Calu3 (cell line): ENCODE measurements around the gene BPIFB3. TPM values are rescaled to one million over a fixed set of nuclear protein-coding genes. Genes with fewer than 3 reads are reported as not detected.
"Not testable (repeated sequence)": the region's sequence is repeated elsewhere in the genome, so short reads cannot be mapped to it uniquely, and the experiment has no call there.

ENCODE experiments used
- BruUV-seq: library from RNA; stranded (reverse); fragments of 400-500 nt; replicated peaks from 2 replicates; lab custom pipeline; 2021; lab: Mats Ljungman, UMichigan
- CTCF ChIA-PET: fragments of 300-600 bp; sonication (Branson Sonifier 250); formaldehyde crosslinking; loops from one replicate; lab custom pipeline; 2022; ENCODE audit warnings: antibody characterized with exemption; lab: Charles Lee
- DNase-seq: peaks from one replicate; pipeline ENCODE4 v3.0.0; 2022
- H3K27ac Mint-ChIP-seq: one replicate; pipeline ENCODE4 v1.8.0; 2022; ENCODE audit warnings: mixed read lengths; ENCODE audit not compliant: unreplicated experiment
- H3K27me3 Mint-ChIP-seq: one replicate; pipeline ENCODE4 v1.8.0; 2022; ENCODE audit warnings: mixed read lengths; ENCODE audit not compliant: unreplicated experiment
- H3K36me3 Mint-ChIP-seq: one replicate; pipeline ENCODE4 v1.8.0; 2022; ENCODE audit warnings: mild to moderate bottlenecking, moderate library complexity, mixed read lengths; ENCODE audit not compliant: insufficient read depth, unreplicated experiment
- H3K4me1 Mint-ChIP-seq: one replicate; pipeline ENCODE4 v1.8.0; 2022; ENCODE audit warnings: mild to moderate bottlenecking, low read depth, mixed read lengths; ENCODE audit not compliant: unreplicated experiment
- H3K4me3 Mint-ChIP-seq: one replicate; pipeline ENCODE4 v1.8.0; 2022; ENCODE audit warnings: mild to moderate bottlenecking, low read depth, moderate library complexity, mixed read lengths; ENCODE audit not compliant: unreplicated experiment
- H3K9me3 Mint-ChIP-seq: one replicate; pipeline ENCODE4 v1.8.0; 2022; ENCODE audit warnings: low read depth, mixed read lengths; ENCODE audit not compliant: unreplicated experiment
- CTCF ChIP-seq: fragments of 200-600 bp; IDR thresholded peaks from one replicate; pipeline ENCODE4 v1.8.0; 2022; ENCODE audit warnings: antibody characterized with exemption; ENCODE audit not compliant: unreplicated experiment
- intact Hi-C: fragments of 100-400 bp; cut with micrococcal nuclease; formaldehyde crosslinking; loops from one replicate; pipeline ENCODE4 v1.10.0; 2022; ENCODE audit not compliant: unreplicated experiment
- total RNA-seq: library from RNA; stranded (reverse); gene quantifications from 2 replicates; pipeline ENCODE4 v1.2.3, GENCODE V29; 2022

BPIFB3 gene
- total RNA-seq, 1 experiment from 2014 or later = not detected

- BruUV-seq = no TSS peak
- Mint-ChIP-seq H3K4me3 (no peak overlapping the region), H3K36me3 (no peaks in the 10 kb centered on the region), H3K9me3 (no peaks in the 10 kb centered on the region), H3K27me3 (peaks cover 62% of the 10 kb centered on the region), H3K4me1 (no peaks in the 10 kb centered on the region), H3K27ac (no peak overlapping the region)
- no peak for DNase-seq
- CTCF ChIA-PET = no interaction called here
- intact Hi-C loops = no loop called here
- TF ChIP-seq CTCF = no peak
Observed at GRCh38 chr20:33113387-33113908, 59.7 kb downstream of the BPIFB3 start.

- peaks cover 56% of the 10 kb centered on the region for H3K27me3 Mint-ChIP-seq
- CTCF ChIA-PET, BruUV-seq, H3K9me3 Mint-ChIP-seq, H3K4me3 Mint-ChIP-seq, H3K4me1 Mint-ChIP-seq, H3K36me3 Mint-ChIP-seq, H3K27ac Mint-ChIP-seq, DNase-seq, intact Hi-C loops: not testable (repeated sequence)
Observed at GRCh38 chr20:33115501-33115900, 61.8 kb downstream of the BPIFB3 start.

- no peak for TF ChIP-seq CTCF
- Mint-ChIP-seq H3K4me1 (no peaks in the 10 kb centered on the region), H3K36me3 (no peaks in the 10 kb centered on the region), H3K27ac (no peak overlapping the region), H3K9me3 (peaks cover 4% of the 10 kb centered on the region), H3K27me3 (peaks cover 61% of the 10 kb centered on the region), H3K4me3 (no peak overlapping the region)
- BruUV-seq = no TSS peak
- intact Hi-C loops = no loop called here
- CTCF ChIA-PET = interaction anchor here (0.6 kb wide), 1 partner anchor 14 kb away, joined by 3 read pairs; no protein-coding TSS in a partner anchor
- DNase-seq = no peak
Observed at GRCh38 chr20:33119725-33120720, 66.3 kb downstream of the BPIFB3 start.

GRCh38 chr20:33120934-33121333 is 67.2 kb downstream of the BPIFB3 start:
- Mint-ChIP-seq H3K27ac (no peak overlapping the region), H3K36me3 (no peaks in the 10 kb centered on the region), H3K27me3 (peaks cover 70% of the 10 kb centered on the region), H3K4me1 (no peaks in the 10 kb centered on the region), H3K4me3 (no peak overlapping the region), H3K9me3 (peaks cover 4% of the 10 kb centered on the region)
- TF ChIP-seq CTCF = no peak
- BruUV-seq = no TSS peak
- DNase-seq = no peak
- CTCF ChIA-PET = no interaction called here
- intact Hi-C loops = no loop called here

GRCh38 chr20:33122297-33122696 is 68.6 kb downstream of the BPIFB3 start:
- H3K27ac Mint-ChIP-seq, H3K9me3 Mint-ChIP-seq, H3K4me1 Mint-ChIP-seq, CTCF ChIA-PET, H3K4me3 Mint-ChIP-seq, DNase-seq, H3K36me3 Mint-ChIP-seq, BruUV-seq, intact Hi-C loops: not testable (repeated sequence)
- H3K27me3 Mint-ChIP-seq = peaks cover 84% of the 10 kb centered on the region

Other genes starting within 250 kb of the BPIFB3 start
- 205 and 211 TPM in 2 replicates for gene MAPRE1, start 233.9 kb upstream of the BPIFB3 start, total RNA-seq
- gene EFCAB8, start 195.0 kb upstream of the BPIFB3 start, total RNA-seq = 1.1 and 2.5 TPM in 2 replicates
- not detected in 2 replicates for gene SUN5, start 49.5 kb upstream of the BPIFB3 start, total RNA-seq
- gene BPIFB2, start 46.2 kb upstream of the BPIFB3 start, total RNA-seq = not detected in 2 replicates
- gene BPIFB6, start 22.3 kb upstream of the BPIFB3 start, total RNA-seq = not detected in 2 replicates
- not detected in 2 replicates for gene BPIFB4, start 25.7 kb downstream of the BPIFB3 start, total RNA-seq
- not detected in 2 replicates for gene BPIFA2, start 114.3 kb downstream of the BPIFB3 start, total RNA-seq
- gene BPIFA3, start 163.4 kb downstream of the BPIFB3 start, total RNA-seq = not detected in 2 replicates
- not detected in 2 replicates for gene BPIFA1, start 182.1 kb downstream of the BPIFB3 start, total RNA-seq
- gene BPIFB1, start 229.3 kb downstream of the BPIFB3 start, total RNA-seq = 8.5 and 9.2 TPM in 2 replicates